Ishikawa (cell line): ENCODE results near the gene PSMB8.

Experiments
- CEBPB ChIP-seq: IDR thresholded peaks from 2 replicates; pipeline ENCODE4 v1.6.1; 2012
- CREB1 ChIP-seq: IDR thresholded peaks from 2 replicates; pipeline ENCODE4 v1.6.1; 2012; ENCODE audit warnings: low read depth
- EGR1 ChIP-seq: IDR thresholded peaks from 2 replicates; pipeline ENCODE4 v1.6.1; 2012
- EP300 ChIP-seq: IDR thresholded peaks from 2 replicates; pipeline ENCODE4 v1.6.1; 2012; ENCODE audit warnings: borderline replicate concordance
- FOXM1 ChIP-seq: IDR thresholded peaks from 2 replicates; pipeline ENCODE4 v1.6.1; 2012; ENCODE audit warnings: low read depth, borderline replicate concordance
- MAX ChIP-seq: IDR thresholded peaks from 2 replicates; pipeline ENCODE4 v1.6.1; 2012
- RAD21 ChIP-seq: IDR thresholded peaks from 2 replicates; pipeline ENCODE4 v1.6.1; 2012; ENCODE audit warnings: low read depth
- REST ChIP-seq: IDR thresholded peaks from 2 replicates; pipeline ENCODE4 v1.6.1; 2012; ENCODE audit warnings: low read depth, mild to moderate bottlenecking
- TAF1 ChIP-seq: IDR thresholded peaks from 2 replicates; pipeline ENCODE4 v1.6.1; 2012; ENCODE audit warnings: low read depth, mild to moderate bottlenecking
- TCF12 ChIP-seq: IDR thresholded peaks from 2 replicates; pipeline ENCODE4 v1.6.1; 2012; ENCODE audit warnings: low read depth
- TEAD4 ChIP-seq: IDR thresholded peaks from 2 replicates; pipeline ENCODE4 v1.6.1; 2012
- USF1 ChIP-seq: IDR thresholded peaks from 2 replicates; pipeline ENCODE4 v1.6.1; 2012
- YY1 ChIP-seq: IDR thresholded peaks from 2 replicates; pipeline ENCODE4 v1.6.1; 2012; ENCODE audit warnings: low read depth
- ZBTB7A ChIP-seq: IDR thresholded peaks from 2 replicates; pipeline ENCODE4 v1.6.1; 2012; ENCODE audit warnings: low read depth

- TF ChIP-seq EP300 (no peak), CREB1 (no peak), USF1 (no peak), ZBTB7A (no peak), CEBPB (no peak), YY1 (no peak), TCF12 (no peak), MAX (no peak), RAD21 (no peak), TEAD4 (no peak), REST (no peak), FOXM1 (no peak), TAF1 (no peak), EGR1 (no peak)
Measured at GRCh38 chr6:32809171-32809570, 34.7 kb downstream of the PSMB8 start.
